Spleen (tissue), 7 donors: ENCODE measurements around the gene TRHDE.

Experiments
- CTCF ChIP-seq, 11 experiments: fragments of 200-600 bp in 7 of 11; fragments of 450-650 bp in 4 of 11; sonication (generic) in 4 of 11; IDR thresholded peaks in 8 of 11; conservative IDR thresholded peaks in 3 of 11; 1 replicate in 7 of 11; 2 replicates in 4 of 11; pipeline versions ENCODE4 v1.4.0 to v1.8.0; 2016 to 2021; ENCODE audit warnings: antibody characterized with exemption in 11 of 11, inconsistent platforms in 4 of 11, mild to moderate bottlenecking in 1 of 11
- POLR2A ChIP-seq, 3 donors: fragments of 450-650 bp; IDR thresholded peaks; one replicate each; pipeline ENCODE4 v1.5.1; 2017; ENCODE audit warnings: antibody characterized with exemption in 3 of 3, mild to moderate bottlenecking in 1 of 3
- POLR2AphosphoS5 ChIP-seq, 3 donors: sonication (generic); formaldehyde crosslinking; IDR thresholded peaks; one replicate each; pipeline ENCODE4 v1.5.1; 2017; ENCODE audit warnings: antibody characterized with exemption in 3 of 3
- donor health status: DM: no; HTN: no; CAD: no; lungs with moderate emphysema.
- donor health status: DM: no; HTN: no; CAD: no.
- donor health status: DM: no; HTN: no; CAD: no.

- TF ChIP-seq CTCF (IDR thresholded peaks at IDR 0.05 in 8 of 11, conservative IDR thresholded peaks at IDR 0.05 in 3 of 11) (no peak), POLR2AphosphoS5 (IDR thresholded peaks at IDR 0.05) (no peak), POLR2A (IDR thresholded peaks at IDR 0.05) (no peak)
Observed at GRCh38 chr12:72658615-72659014, 386.4 kb downstream of the TRHDE start.
